Lower leg skin (tissue), 3 donors: ENCODE measurements around the gene SDK1.

Source experiments
- CTCF ChIP-seq, 3 donors: fragments of 450-650 bp; IDR thresholded peaks; one replicate each; pipeline ENCODE4 v1.5.1; 2016; ENCODE audit warnings: antibody characterized with exemption in 3 of 3, mild to moderate bottlenecking in 3 of 3, moderate library complexity in 2 of 3
- POLR2A ChIP-seq, 2 donors: fragments of 450-650 bp; IDR thresholded peaks; one replicate each; pipeline ENCODE4 v1.6.1; 2016 to 2017; ENCODE audit warnings: antibody characterized with exemption in 2 of 2, mild to moderate bottlenecking in 1 of 2, moderate library complexity in 1 of 2

- no peak for TF ChIP-seq CTCF (IDR thresholded peaks at IDR 0.05)
- TF ChIP-seq POLR2A (IDR thresholded peaks at IDR 0.05) = no peak
These were observed 954.3 kb downstream of the SDK1 start for GRCh38 chr7:4255336-4255735.
